IMR-90 (cell line): ENCODE measurements around the gene SRD5A1. TPM values are rescaled to one million over a fixed set of nuclear protein-coding genes. Genes with fewer than 3 reads are reported as not detected.
A peak's percentile ranks its signal among the peaks of the same experiment; 100 is the strongest.

ENCODE experiments used
- ATAC-seq: fragments of 200-7000 bp; cut with Tn5 transposase; 2 replicates; pipeline ENCODE4 v1.9.1; 2020; ENCODE audit warnings: low read depth, mild to moderate bottlenecking, moderate library complexity
- BruUV-seq: library from RNA; stranded (reverse); fragments of 400-500 nt; replicated peaks from 2 replicates; lab custom pipeline; 2021; lab: Mats Ljungman, UMichigan
- CTCF ChIA-PET: fragments of 300-600 bp; formaldehyde crosslinking; extraction: SDS; loops from one replicate; lab custom pipeline; 2021; ENCODE audit warnings: antibody characterized with exemption; lab: Yijun Ruan, JAX
- POLR2A ChIA-PET: fragments of 300-600 bp; sonication (Branson Sonifier 250); formaldehyde crosslinking; loops from one replicate; lab custom pipeline; 2022; ENCODE audit warnings: antibody characterized with exemption; ENCODE audit not compliant: unreplicated experiment; lab: Charles Lee
- DNase-seq: peaks from one replicate; pipeline ENCODE4 v3.0.0; 2013
- H2AFZ ChIP-seq: replicated peaks from 2 replicates; pipeline ENCODE3; 2013; ENCODE audit warnings: low read length, mild to moderate bottlenecking; ENCODE audit not compliant: poor library complexity
- H2AK5ac ChIP-seq: 2 replicates; pipeline ENCODE4 v1.6.1; 2013; ENCODE audit warnings: low read depth, low read length, inconsistent platforms
- H2AK9ac ChIP-seq: replicated peaks from 2 replicates; pipeline ENCODE3; 2013; ENCODE audit warnings: mild to moderate bottlenecking, low read depth, low read length, moderate library complexity; ENCODE audit not compliant: poor library complexity
- H2BK120ac ChIP-seq: 2 replicates; pipeline ENCODE4 v1.6.1; 2013; ENCODE audit warnings: low read depth, low read length, inconsistent platforms
- H2BK15ac ChIP-seq: 3 replicates; pipeline ENCODE4 v1.6.1; 2013; ENCODE audit warnings: low read depth, low read length, inconsistent platforms
- H2BK20ac ChIP-seq: 2 replicates; pipeline ENCODE4 v1.6.1; 2013; ENCODE audit warnings: low read depth, mild to moderate bottlenecking, inconsistent platforms, low read length, moderate library complexity
- H2BK5ac ChIP-seq: 2 replicates; pipeline ENCODE4 v1.6.1; 2013; ENCODE audit warnings: mild to moderate bottlenecking, low read depth, low read length, inconsistent platforms; ENCODE audit not compliant: poor library complexity, severe bottlenecking
- H3K14ac ChIP-seq: replicated peaks from 2 replicates; pipeline ENCODE4 v1.6.1; 2013; ENCODE audit warnings: low read depth, low read length, inconsistent platforms
- H3K18ac ChIP-seq: 2 replicates; pipeline ENCODE4 v1.6.1; 2013; ENCODE audit warnings: low read depth, low read length, control low read depth
- H3K23ac ChIP-seq: 2 replicates; pipeline ENCODE4 v1.6.1; 2013; ENCODE audit warnings: low read depth, low read length, inconsistent platforms
- H3K27ac ChIP-seq: 2 replicates; pipeline ENCODE4 v1.5.1; 2013; ENCODE audit warnings: mild to moderate bottlenecking, control low read depth, low read length; ENCODE audit not compliant: insufficient read depth
- H3K27me3 ChIP-seq: 2 replicates; pipeline ENCODE4 v1.6.1; 2013; ENCODE audit warnings: low read length; ENCODE audit not compliant: control insufficient read depth, insufficient read depth
- H3K36me3 ChIP-seq: 2 replicates; pipeline ENCODE4 v1.6.1; 2013; ENCODE audit warnings: low read length, mixed read lengths; ENCODE audit not compliant: control insufficient read depth, insufficient read depth
- H3K4ac ChIP-seq: 2 replicates; pipeline ENCODE4 v1.6.1; 2013; ENCODE audit warnings: low read depth, low read length, inconsistent platforms
- H3K4me1 ChIP-seq: 2 replicates; pipeline ENCODE4 v1.6.1; 2013; ENCODE audit warnings: low read length, mixed read lengths; ENCODE audit not compliant: control insufficient read depth, insufficient read depth
- H3K4me2 ChIP-seq: 2 replicates; pipeline ENCODE4 v1.6.1; 2013; ENCODE audit warnings: low read depth, mild to moderate bottlenecking, control low read depth, low read length, moderate library complexity
- H3K4me3 ChIP-seq: 2 replicates; pipeline ENCODE4 v1.5.1; 2013; ENCODE audit warnings: low read depth, mild to moderate bottlenecking, control low read depth, low read length, moderate library complexity; ENCODE audit not compliant: insufficient read depth
- H3K56ac ChIP-seq: 2 replicates; pipeline ENCODE4 v1.6.1; 2013; ENCODE audit warnings: low read length, inconsistent platforms; ENCODE audit not compliant: insufficient read depth; ENCODE audit errors: extremely low read depth
- H3K79me1 ChIP-seq, 2 experiments: 2 replicates each; pipeline ENCODE4 v1.6.1; 2013; ENCODE audit warnings: low read length in 2 of 2, inconsistent platforms in 1 of 2, low read depth in 1 of 2
- H3K9ac ChIP-seq: 2 replicates; pipeline ENCODE4 v1.6.1; 2013; ENCODE audit warnings: low read depth, low read length, control low read depth
- H3K9me1 ChIP-seq: 2 replicates; pipeline ENCODE4 v1.6.1; 2013; ENCODE audit warnings: low read length, inconsistent platforms; ENCODE audit not compliant: insufficient read depth
- H3K9me3 ChIP-seq: 2 replicates; pipeline ENCODE4 v1.6.1; 2013; ENCODE audit warnings: low read length; ENCODE audit not compliant: control insufficient read depth, insufficient read depth
- H4K20me1 ChIP-seq: 2 replicates; pipeline ENCODE4 v1.6.1; 2013; ENCODE audit warnings: low read length, inconsistent platforms; ENCODE audit not compliant: insufficient read depth
- H4K5ac ChIP-seq: 2 replicates; pipeline ENCODE4 v1.6.1; 2013; ENCODE audit warnings: mild to moderate bottlenecking, low read depth, low read length, control low read depth
- H4K8ac ChIP-seq, 2 experiments: 2 replicates each; pipeline ENCODE4 v1.6.1; 2013; ENCODE audit warnings: low read depth in 2 of 2, low read length in 2 of 2, control low read depth in 1 of 2, inconsistent platforms in 1 of 2
- H4K91ac ChIP-seq: 2 replicates; pipeline ENCODE4 v1.6.1; 2013; ENCODE audit warnings: low read depth, low read length, inconsistent platforms; ENCODE audit not compliant: insufficient read depth
- MAFK ChIP-seq: IDR thresholded peaks from 2 replicates; pipeline ENCODE4 v1.6.1; 2012; ENCODE audit warnings: low read depth, low read length, improper control_type of control experiment
- WGBS, 2 experiments: methylation state at CpG; one replicate each; pipeline versions ENCODE4 v1.1.5 to v1.1.7; 2013; ENCODE audit warnings: missing lambda C conversion rate in 2 of 2; ENCODE audit not compliant: insufficient read length in 1 of 2; ENCODE audit errors: extremely low coverage in 2 of 2; 5-methylcytosine and 5-hydroxymethylcytosine counted together
- dilution Hi-C: fragments of 300-500 bp; cut with HindIII; formaldehyde crosslinking; loops from one replicate; pipeline ENCODE4 v1.14.3; 2018; ENCODE audit warnings: low sequenced_read_pairs; ENCODE audit not compliant: unreplicated experiment
- in situ Hi-C: fragments of 300-500 bp; cut with MboI; formaldehyde crosslinking; loops from 3 replicates; pipeline ENCODE4 v1.14.3; 2019; ENCODE audit warnings: low sequenced_read_pairs, inconsistent platforms, mixed read lengths
- intact Hi-C: fragments of 100-400 bp; cut with micrococcal nuclease; formaldehyde crosslinking; loops from 2 replicates; pipeline ENCODE4 v1.10.0; 2022
- polyA plus RNA-seq, 3 experiments: library from polyadenylated mRNA; depleted of rRNA; stranded (reverse); fragments of >200 nt; gene quantifications; 2 replicates each; pipeline ENCODE4 v1.2.3, GENCODE V29; 2012; ENCODE audit warnings: low replicate concordance in 1 of 3
- total RNA-seq: library from RNA; depleted of rRNA; stranded (reverse); fragments of >200 nt; gene quantifications from 2 replicates; pipeline ENCODE4 v1.2.3, GENCODE V29; 2012

The SRD5A1 gene
- total and polyA plus RNA-seq, 2 of the 4 experiments (the other 2 are of a cell fraction) = 6.3 to 18.2 TPM

- Histone ChIP-seq H2BK120ac (no peak overlapping the region), H2BK15ac (no peak overlapping the region), H2AK5ac (no peak overlapping the region), H3K27me3 (no peaks in the 10 kb centered on the region), H3K14ac (no peak overlapping the region), H3K4me3 (no peak overlapping the region), H3K56ac (no peak overlapping the region), H4K91ac (no peak overlapping the region), H3K4ac (no peak overlapping the region), H3K27ac (no peak overlapping the region), H3K9ac (no peak overlapping the region), H4K20me1 (peaks cover 38% of the 10 kb centered on the region), H3K18ac (no peak overlapping the region), H2AFZ (no peak overlapping the region), H3K36me3 (peaks cover 60% of the 10 kb centered on the region), H4K8ac (no peak overlapping the region), H3K9me3 (no peaks in the 10 kb centered on the region), H3K79me1 (peaks cover 25 to 35% of the 10 kb centered on the region in 2 experiments), H3K9me1 (no peaks in the 10 kb centered on the region), H3K23ac (no peak overlapping the region), H2BK20ac (no peak overlapping the region), H3K4me2 (no peak overlapping the region), H3K4me1 (no peaks in the 10 kb centered on the region), H4K5ac (no peak overlapping the region), H2BK5ac (no peak overlapping the region), H2AK9ac (no peak overlapping the region)
- in situ Hi-C loops = no loop called here
- intact Hi-C loops = loop anchor here (5.0 kb wide), 1 partner anchor 132 kb away; no protein-coding TSS in a partner anchor
- no CpG with 5 or more reads among the region's 8 CpGs for WGBS, 2 experiments
- ATAC-seq (peak; percentile 51), DNase-seq (peak; percentile 28)
- dilution Hi-C loops = no loop called here
- TF ChIP-seq MAFK = no peak
- CTCF ChIA-PET = no interaction called here
- POLR2A ChIA-PET = no interaction called here
- BruUV-seq = no TSS peak
Measured at GRCh38 chr5:6615034-6615815, 18.0 kb upstream of the SRD5A1 start.
